ENCODE results near the gene ARF3. TPM values are rescaled to one million over a fixed set of nuclear protein-coding genes. Genes with fewer than 3 reads are reported as not detected.

ARF3 gene
- total RNA-seq, 1 experiment from 2014 or later: 263 TPM

DNA sequence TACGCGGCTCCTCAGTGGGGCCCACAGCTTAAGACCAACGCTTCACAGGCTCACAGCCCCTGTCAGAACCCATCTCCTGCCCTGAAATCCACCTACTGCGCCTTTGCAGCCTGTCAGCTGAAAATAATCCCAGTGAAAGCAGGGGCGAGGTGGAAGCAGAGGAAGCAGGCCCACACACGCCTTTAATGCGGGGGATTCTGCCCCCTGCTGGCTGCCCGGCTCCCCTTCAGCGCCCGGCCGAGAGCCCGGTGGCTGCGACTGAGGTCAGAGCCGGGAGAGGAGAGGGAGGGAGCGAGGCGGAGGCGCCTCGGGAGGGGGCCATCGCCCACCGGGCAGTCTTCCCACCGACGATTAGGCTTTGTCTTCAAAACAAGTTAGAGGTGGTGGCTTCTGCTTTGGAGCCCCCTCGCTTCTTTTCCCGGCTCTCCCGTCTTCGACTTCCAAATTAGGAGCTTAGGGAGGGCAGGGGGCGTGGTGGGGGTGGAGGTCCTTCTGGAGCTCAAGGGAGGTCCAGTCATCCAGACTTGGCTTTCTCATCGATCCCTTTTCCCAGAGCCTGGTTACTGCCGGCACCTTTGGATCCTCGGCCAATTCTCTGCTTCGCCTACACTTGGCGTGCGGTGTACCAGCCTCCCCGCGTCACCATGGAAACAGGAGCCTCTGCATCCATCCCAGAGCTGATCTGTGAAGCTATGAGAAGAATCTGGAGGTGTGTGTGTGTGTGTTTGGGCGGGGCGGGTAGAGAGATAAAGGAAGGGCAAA is 66.4 kb downstream of the ARF3 start:
- peak; percentile 98 for TF ChIP-seq CTCF (conservative IDR thresholded peaks at IDR 0.05)
- Mint-ChIP-seq H3K4me3 (peak overlapping the region; percentile 57 to 81), H3K36me3 (ENCODE audit: insufficient read depth in 1 of 3, low read depth in 3 of 3) (no peaks in the 10 kb centered on the region), H3K27me3 (ENCODE audit: low read depth) (peaks cover 28% of the 10 kb centered on the region), H3K27ac (peak overlapping the region in 1 of 3 experiments; percentile 69; a peak in 2 of 7 replicates), H3K9me3 (no peaks in the 10 kb centered on the region; a peak in 1 of 5 replicates), H3K4me1 (peaks cover 8 to 10% of the 10 kb centered on the region in 2 experiments)
- H4K8ac ChIP-seq (replicated peaks; ENCODE audit: insufficient read length, low read depth, low read length): no peak overlapping the region
- H3K14ac ChIP-seq (ENCODE audit: insufficient read depth, low read length): no peak overlapping the region
- H3K27ac ChIP-seq (ENCODE audit: insufficient read length, low read depth, low read length): no peak overlapping the region
- H2BK120ac ChIP-seq (ENCODE audit: low read depth, low read length, poor library complexity, severe bottlenecking): no peak overlapping the region
- H3K4me1 ChIP-seq (ENCODE audit: insufficient read depth, low read length): no peaks in the 10 kb centered on the region
- no peaks in the 10 kb centered on the region for H3K79me2 ChIP-seq (ENCODE audit: insufficient read depth, low read length)
- no CpG with 5 or more reads among the region's 37 CpGs for WGBS (ENCODE audit: extremely low coverage, insufficient read length, low lambda C conversion rate)
- no peaks in the 10 kb centered on the region for H3K79me1 ChIP-seq (ENCODE audit: insufficient read depth, low read depth, low read length, poor library complexity, severe bottlenecking)
- H2AK5ac ChIP-seq (ENCODE audit: insufficient read length, low read length): no peak overlapping the region
- H2AFZ ChIP-seq (ENCODE audit: low read length): no peak overlapping the region
- H4K5ac ChIP-seq (ENCODE audit: insufficient read length, low read depth, low read length): no peak overlapping the region
- H3K9me3 ChIP-seq (ENCODE audit: control insufficient read depth, low read depth, low read length): no peaks in the 10 kb centered on the region
- no peak overlapping the region for H2BK5ac ChIP-seq (ENCODE audit: insufficient read length, low read length)
- peak overlapping the region; percentile 29 for H3K4me2 ChIP-seq (ENCODE audit: insufficient read depth, insufficient read length, low read length)
- no peak overlapping the region for H3K23ac ChIP-seq (ENCODE audit: insufficient read length, low read depth, low read length)
- no peaks in the 10 kb centered on the region for H4K20me1 ChIP-seq (ENCODE audit: control insufficient read depth, insufficient read depth, insufficient read length)
- peak; percentile 95 for DNase-seq
- H3K27me3 ChIP-seq (ENCODE audit: insufficient read depth, low read length): no peaks in the 10 kb centered on the region
- no peak overlapping the region for H3K56ac ChIP-seq (ENCODE audit: insufficient read length, low read depth, low read length)
- H3K4ac ChIP-seq (ENCODE audit: low read depth, low read length): no peak overlapping the region
- no peak overlapping the region for H2BK15ac ChIP-seq (ENCODE audit: low read depth, low read length)
- no peak overlapping the region for H3K18ac ChIP-seq (ENCODE audit: insufficient read length, low read depth, low read length)
- no peaks in the 10 kb centered on the region for H3K23me2 ChIP-seq (ENCODE audit: insufficient read length, low read depth, low read length, poor library complexity, severe bottlenecking)
- H2BK12ac ChIP-seq (ENCODE audit: insufficient read length, low read depth, low read length): no peak overlapping the region
- no peak overlapping the region for H3K9ac ChIP-seq (ENCODE audit: extremely low read depth, insufficient read length, low read length)
- H3T11ph ChIP-seq (ENCODE audit: low read length): no peak overlapping the region
- H4K91ac ChIP-seq (ENCODE audit: insufficient read length, low read depth, low read length): no peak overlapping the region
- no peak overlapping the region for H2BK20ac ChIP-seq (ENCODE audit: low read depth, low read length, poor library complexity, severe bottlenecking)
